Stimulated activated naive B cell treated with anti-CD40 and anti-IgM and Interleukin-4, amounts not matched to agents 10 μg/mL and 1 μg/mL and 100 μg/mL, for 72 hours (primary cell): Measurements from ENCODE around the gene CLRN1.
"Not testable (repeated sequence)": the region's sequence is repeated elsewhere in the genome, so short reads cannot be mapped to it uniquely, and the experiment has no call there.

Experiments used
- ATAC-seq, 2 donors: fragments of 150-1000 bp; cut with Tn5 transposase; replicated peaks; 2 replicates each; pipeline ENCODE4 v1.10.0; 2021; ENCODE audit warnings: moderate library complexity in 1 of 2
- DNase-seq: peaks from one replicate; pipeline ENCODE4 v3.0.0; 2021
- H3K27ac Mint-ChIP-seq: one replicate; pipeline ENCODE4 v1.8.0; 2022; ENCODE audit warnings: mild to moderate bottlenecking, mixed read lengths
- H3K27me3 Mint-ChIP-seq, 2 donors: one replicate each; pipeline ENCODE4 v1.8.0; 2022; ENCODE audit warnings: mixed read lengths in 2 of 2
- H3K36me3 Mint-ChIP-seq, 2 donors: one replicate each; pipeline ENCODE4 v1.8.0; 2022; ENCODE audit warnings: mixed read lengths in 2 of 2, mild to moderate bottlenecking in 1 of 2
- H3K4me1 Mint-ChIP-seq, 2 donors: one replicate each; pipeline ENCODE4 v1.8.0; 2022; ENCODE audit warnings: mixed read lengths in 2 of 2, mild to moderate bottlenecking in 1 of 2
- H3K4me3 Mint-ChIP-seq, 2 donors: one replicate each; pipeline ENCODE4 v1.8.0; 2022; ENCODE audit warnings: mild to moderate bottlenecking in 2 of 2, mixed read lengths in 2 of 2, moderate library complexity in 1 of 2
- H3K9me3 Mint-ChIP-seq, 2 donors: one replicate each; pipeline ENCODE4 v1.8.0; 2022; ENCODE audit warnings: mixed read lengths in 2 of 2, mild to moderate bottlenecking in 1 of 2

Gene CLRN1

DNA sequence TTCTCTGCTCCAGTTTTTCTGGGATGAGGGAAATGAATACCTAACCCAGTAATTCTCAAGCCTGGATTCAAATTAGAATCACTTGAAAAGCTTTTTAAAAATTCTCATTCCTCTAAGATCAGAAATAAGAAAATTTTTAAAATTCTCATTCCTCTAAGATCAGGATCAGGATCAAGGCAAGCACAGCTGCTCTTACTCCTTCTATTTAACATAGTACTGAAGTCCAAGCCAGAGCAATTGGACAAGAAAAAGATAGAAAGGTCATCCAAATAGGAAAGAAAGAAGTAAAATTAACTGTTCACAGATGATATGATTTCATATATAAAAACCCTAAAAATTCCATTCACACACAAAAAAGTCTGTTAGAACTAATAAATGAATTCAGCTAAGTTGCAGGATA lies 24.2 kb upstream of the CLRN1 start:
- H3K36me3 Mint-ChIP-seq, result no peaks in the 10 kb centered on the region
- peaks cover 4 to 7% of the 10 kb centered on the region in 2 donors for H3K9me3 Mint-ChIP-seq
- H3K4me1 Mint-ChIP-seq, result no peaks in the 10 kb centered on the region
- DNase-seq, result no peak
- H3K4me3 Mint-ChIP-seq, result no peak overlapping the region
- H3K27me3 Mint-ChIP-seq, result peaks cover 13 to 16% of the 10 kb centered on the region in 2 donors
- H3K27ac Mint-ChIP-seq, result no peak overlapping the region
- ATAC-seq, result no peak

DNA sequence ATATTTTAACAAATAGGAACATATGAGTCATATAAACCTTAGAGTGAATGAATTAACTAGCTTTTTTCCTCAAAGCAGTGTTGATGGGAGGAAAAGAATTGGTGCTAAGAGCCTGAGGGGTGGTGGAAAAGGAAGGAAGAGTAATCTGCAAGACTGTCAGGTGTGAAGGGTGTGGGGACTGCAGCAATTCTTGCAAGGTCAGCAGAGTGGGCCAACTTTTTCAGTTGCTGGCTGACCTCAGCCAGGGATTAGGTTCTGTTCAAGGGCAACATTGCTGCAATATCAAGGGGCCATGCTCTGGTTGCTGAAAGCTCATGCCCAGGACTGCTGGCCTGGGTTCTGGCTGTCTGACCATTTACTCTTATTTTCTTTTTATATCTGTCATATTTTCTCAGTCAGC lies 23.0 kb upstream of the CLRN1 start:
- ATAC-seq, result no peak
- Mint-ChIP-seq H3K4me1 (no peaks in the 10 kb centered on the region), H3K27ac (no peak overlapping the region)

GRCh38 chr3:150989208-150989607 lies 16.7 kb upstream of the CLRN1 start:
- DNase-seq (no peak), ATAC-seq (no peak)
- peaks cover 2 to 11% of the 10 kb centered on the region in 2 donors for H3K4me1 Mint-ChIP-seq
- H3K27ac Mint-ChIP-seq, result no peak overlapping the region
- H3K27me3 Mint-ChIP-seq, result peaks cover 10 to 16% of the 10 kb centered on the region in 2 donors
- peaks cover 3 to 4% of the 10 kb centered on the region in 2 donors for H3K9me3 Mint-ChIP-seq
- H3K36me3 Mint-ChIP-seq, result no peaks in the 10 kb centered on the region
- no peak overlapping the region for H3K4me3 Mint-ChIP-seq

More for the DNA sequence above, 23.0 kb upstream of the CLRN1 start:
- no peak for DNase-seq
- Mint-ChIP-seq H3K9me3 (peaks cover 4 to 7% of the 10 kb centered on the region in 2 donors), H3K27me3 (peaks cover 13 to 16% of the 10 kb centered on the region in 2 donors), H3K36me3 (no peaks in the 10 kb centered on the region), H3K4me3 (no peak overlapping the region)

GRCh38 chr3:150988395-150988794 lies 15.9 kb upstream of the CLRN1 start:
- H3K9me3 Mint-ChIP-seq, H3K36me3 Mint-ChIP-seq, ATAC-seq: not testable (repeated sequence)

GRCh38 chr3:150985711-150986110 lies 13.2 kb upstream of the CLRN1 start:
- DNase-seq (no peak), ATAC-seq (no peak)
- peaks cover 2 to 11% of the 10 kb centered on the region in 2 donors for H3K4me1 Mint-ChIP-seq
- no peaks in the 10 kb centered on the region for H3K36me3 Mint-ChIP-seq
- H3K27ac Mint-ChIP-seq, result no peak overlapping the region
- peaks cover 0 to 6% of the 10 kb centered on the region in 2 donors for H3K27me3 Mint-ChIP-seq
- peaks cover 4 to 5% of the 10 kb centered on the region in 2 donors for H3K9me3 Mint-ChIP-seq
- H3K4me3 Mint-ChIP-seq, result no peak overlapping the region

More at GRCh38 chr3:150988395-150988794, 15.9 kb upstream of the CLRN1 start:
- DNase-seq, H3K27ac Mint-ChIP-seq, H3K4me3 Mint-ChIP-seq: not testable (repeated sequence)
- Mint-ChIP-seq H3K27me3 (peaks cover 10 to 14% of the 10 kb centered on the region in 2 donors), H3K4me1 (peaks cover 2 to 11% of the 10 kb centered on the region in 2 donors)

GRCh38 chr3:150984066-150984465 lies 11.5 kb upstream of the CLRN1 start:
- ATAC-seq (no peak), DNase-seq (no peak)
- Mint-ChIP-seq H3K9me3 (peaks cover 4 to 5% of the 10 kb centered on the region in 2 donors), H3K27me3 (peaks cover 0 to 10% of the 10 kb centered on the region in 2 donors), H3K4me1 (peaks cover 2 to 11% of the 10 kb centered on the region in 2 donors), H3K4me3 (no peak overlapping the region), H3K36me3 (no peaks in the 10 kb centered on the region), H3K27ac (no peak overlapping the region)

DNA sequence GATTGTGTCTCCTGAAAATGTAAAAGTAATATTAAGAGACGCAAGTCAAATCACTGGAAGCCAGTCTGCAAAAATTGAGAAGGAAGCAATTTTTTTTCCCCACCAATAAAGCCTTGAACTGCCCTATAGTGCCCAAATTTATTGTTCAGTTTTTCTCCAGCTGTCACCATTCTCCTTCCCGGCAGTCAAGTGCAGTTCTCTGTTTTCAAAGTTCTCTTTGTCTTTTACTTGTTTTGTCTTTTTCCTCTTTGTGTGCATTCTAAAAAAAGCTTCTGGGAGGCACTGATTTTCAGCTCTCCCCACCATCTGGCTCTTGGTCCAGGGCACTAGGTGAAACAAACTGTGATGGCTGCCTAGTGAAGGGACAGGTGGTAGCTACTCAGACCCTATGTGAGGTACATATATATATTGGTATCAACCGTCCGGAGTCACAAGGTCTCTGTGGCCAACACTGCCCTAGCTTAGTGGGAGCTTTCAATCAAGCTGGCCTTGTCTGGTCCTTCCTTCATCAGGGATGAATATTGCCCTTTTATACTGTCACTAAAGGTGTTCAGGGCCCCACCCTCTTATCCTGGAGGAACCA lies 6.1 kb upstream of the CLRN1 start:
- H3K27ac Mint-ChIP-seq, result no peak overlapping the region
- no peak for ATAC-seq
- peaks cover 5 to 16% of the 10 kb centered on the region in 2 donors for H3K27me3 Mint-ChIP-seq
- H3K36me3 Mint-ChIP-seq, result no peaks in the 10 kb centered on the region
- H3K4me1 Mint-ChIP-seq, result no peaks in the 10 kb centered on the region
- DNase-seq, result no peak
- no peak overlapping the region for H3K4me3 Mint-ChIP-seq
- no peaks in the 10 kb centered on the region for H3K9me3 Mint-ChIP-seq

GRCh38 chr3:150975992-150976368 lies 3.5 kb upstream of the CLRN1 start:
- Mint-ChIP-seq H3K9me3 (no peaks in the 10 kb centered on the region), H3K27ac (no peak overlapping the region), H3K4me1 (no peaks in the 10 kb centered on the region), H3K4me3 (no peak overlapping the region), H3K27me3 (peaks cover 5 to 10% of the 10 kb centered on the region in 2 donors), H3K36me3 (no peaks in the 10 kb centered on the region)
- ATAC-seq (no peak), DNase-seq (no peak)

- ATAC-seq (no peak), DNase-seq (no peak)
- H3K27ac Mint-ChIP-seq, result no peak overlapping the region
- H3K9me3 Mint-ChIP-seq, result no peaks in the 10 kb centered on the region
- H3K4me1 Mint-ChIP-seq, result no peaks in the 10 kb centered on the region
- no peaks in the 10 kb centered on the region for H3K36me3 Mint-ChIP-seq
- H3K4me3 Mint-ChIP-seq, result no peak overlapping the region
- peaks cover 5 to 10% of the 10 kb centered on the region in 2 donors for H3K27me3 Mint-ChIP-seq
Observed at GRCh38 chr3:150975086-150975991, 2.8 kb upstream of the CLRN1 start.

- no peaks in the 10 kb centered on the region for H3K36me3 Mint-ChIP-seq
- H3K27ac Mint-ChIP-seq, result no peak overlapping the region
- ATAC-seq, result no peak
- no peak for DNase-seq
- H3K4me3 Mint-ChIP-seq, result no peak overlapping the region
- H3K4me1 Mint-ChIP-seq, result no peaks in the 10 kb centered on the region
- no peaks in the 10 kb centered on the region for H3K9me3 Mint-ChIP-seq
- no peaks in the 10 kb centered on the region for H3K27me3 Mint-ChIP-seq
Observed at GRCh38 chr3:150970665-150971324, 1.7 kb downstream of the CLRN1 start.

DNA sequence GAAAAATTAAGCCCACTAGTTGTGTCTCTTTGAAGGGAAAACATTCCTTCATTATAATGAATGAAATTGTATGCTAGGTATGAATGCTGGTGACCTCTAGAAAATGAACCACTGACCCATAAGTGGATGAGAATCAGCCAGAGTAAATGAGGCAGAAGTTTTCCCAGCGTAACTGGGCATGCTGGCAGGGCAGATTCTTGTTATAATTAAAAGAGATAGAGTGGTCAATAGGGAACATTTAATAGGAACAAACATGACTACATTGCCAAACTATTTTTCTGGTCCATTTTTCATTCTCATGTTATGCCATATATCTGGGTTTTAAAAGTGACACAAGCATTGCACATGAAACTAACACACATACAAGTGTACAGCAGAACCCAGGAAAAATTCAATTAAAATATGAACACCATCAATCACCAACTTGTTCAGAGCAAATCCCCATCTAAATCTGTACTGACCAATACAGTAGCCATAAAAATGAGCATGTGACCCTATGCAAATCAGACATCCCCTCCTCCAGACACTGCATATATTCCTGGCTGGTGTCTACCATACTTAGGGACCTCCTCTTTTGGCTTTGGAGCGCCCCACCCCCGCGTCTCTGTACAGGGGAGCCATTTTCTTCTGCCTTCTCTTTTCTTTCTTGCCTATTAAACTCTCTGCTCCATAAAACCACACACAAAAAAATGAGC lies 4.0 kb downstream of the CLRN1 start:
- no peaks in the 10 kb centered on the region for H3K4me1 Mint-ChIP-seq
- DNase-seq, result no peak
- H3K9me3 Mint-ChIP-seq, result no peaks in the 10 kb centered on the region
- H3K4me3 Mint-ChIP-seq, result no peak overlapping the region
- no peaks in the 10 kb centered on the region for H3K36me3 Mint-ChIP-seq
- H3K27ac Mint-ChIP-seq, result no peak overlapping the region
- no peak for ATAC-seq
- H3K27me3 Mint-ChIP-seq, result peaks cover 0 to 7% of the 10 kb centered on the region in 2 donors

DNA sequence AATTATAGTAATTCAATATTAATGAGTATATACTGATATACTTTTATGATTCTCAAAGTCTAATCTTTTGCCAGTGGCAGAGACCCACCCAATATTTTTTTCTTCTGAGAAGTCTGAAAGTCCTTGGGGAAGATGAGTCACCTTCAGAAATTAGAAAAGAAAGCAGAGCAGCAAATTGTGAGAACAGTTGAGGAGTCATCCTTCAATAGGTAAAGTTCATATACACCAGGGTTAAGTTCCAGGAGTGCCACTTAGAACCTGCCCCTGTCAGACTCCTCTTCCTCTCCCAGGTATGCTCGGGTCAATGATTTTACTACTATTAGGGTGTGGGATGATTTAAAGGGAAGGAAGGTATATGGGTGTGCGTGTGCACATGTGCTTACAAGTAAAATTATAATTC lies 7.1 kb downstream of the CLRN1 start:
- no peaks in the 10 kb centered on the region for H3K36me3 Mint-ChIP-seq
- no peak for DNase-seq
- peaks cover 0 to 22% of the 10 kb centered on the region in 2 donors for H3K27me3 Mint-ChIP-seq
- ATAC-seq, result no peak
- H3K4me1 Mint-ChIP-seq, result no peaks in the 10 kb centered on the region
- no peak overlapping the region for H3K4me3 Mint-ChIP-seq
- H3K9me3 Mint-ChIP-seq, result no peaks in the 10 kb centered on the region
- no peak overlapping the region for H3K27ac Mint-ChIP-seq

DNA sequence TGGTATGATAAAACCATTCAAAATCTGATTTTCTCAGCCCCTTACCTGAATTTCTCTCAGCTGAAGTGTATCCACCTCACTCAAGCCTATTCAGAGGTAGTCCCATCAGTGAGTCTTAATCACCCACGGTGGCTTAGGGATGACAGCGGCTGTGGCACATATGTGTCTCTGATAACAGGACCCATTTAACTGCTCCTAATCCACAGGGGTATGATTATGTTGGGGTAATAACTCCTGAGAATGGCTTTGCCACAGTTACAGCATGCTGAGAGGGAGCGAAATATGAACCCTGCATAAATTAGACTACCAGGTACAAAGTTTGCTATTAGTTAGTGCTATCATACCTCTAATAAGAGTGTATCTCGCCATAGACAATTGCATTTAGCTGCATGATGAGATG lies 10.6 kb downstream of the CLRN1 start:
- DNase-seq, result no peak
- Mint-ChIP-seq H3K4me3 (no peak overlapping the region), H3K4me1 (no peaks in the 10 kb centered on the region), H3K9me3 (no peaks in the 10 kb centered on the region), H3K27me3 (peaks cover 0 to 28% of the 10 kb centered on the region in 2 donors), H3K27ac (no peak overlapping the region), H3K36me3 (no peaks in the 10 kb centered on the region)
- no peak for ATAC-seq
